HEK293 (cell line): ENCODE results near the gene FHIT.

Experiments used
- CTCF ChIA-PET: fragments of 350-600 bp; formaldehyde crosslinking; extraction: SDS; loops from one replicate; lab custom pipeline; 2021; ENCODE audit warnings: antibody characterized with exemption; lab: Yijun Ruan, JAX
- POLR2A ChIA-PET: fragments of 300-600 bp; formaldehyde crosslinking; extraction: SDS; loops from one replicate; lab custom pipeline; 2020; ENCODE audit warnings: antibody characterized with exemption, inconsistent platforms; lab: Yijun Ruan, JAX
- H3K27ac ChIP-seq: fragments of 200-500 bp; sonication (Bioruptor generic); 2 replicates; pipeline ENCODE4 v1.5.1; 2014; ENCODE audit warnings: low read depth, low read length, control low read depth, inconsistent platforms; ENCODE audit errors: extremely low read depth
- H3K36me3 ChIP-seq, 2 experiments: fragments of 200-500 bp in 1 of 2; sonication (Bioruptor generic) in 1 of 2; 1 replicate in 1 of 2; 2 replicates in 1 of 2; pipeline ENCODE4 v1.5.1; 2014 to 2017; ENCODE audit warnings: inconsistent platforms in 2 of 2, low read length in 2 of 2; ENCODE audit not compliant: control insufficient read depth in 2 of 2, insufficient read depth in 1 of 2
- H3K4me1 ChIP-seq: fragments of 200-500 bp; sonication (Bioruptor generic); 2 replicates; pipeline ENCODE4 v1.5.1; 2014; ENCODE audit warnings: mild to moderate bottlenecking, low read length, inconsistent platforms; ENCODE audit not compliant: control insufficient read depth, insufficient read depth
- H3K4me3 ChIP-seq: 2 replicates; pipeline ENCODE4 v1.5.1; 2011; ENCODE audit warnings: low read depth, mild to moderate bottlenecking, control low read depth, low read length, moderate library complexity
- H3K9me3 ChIP-seq: fragments of 200-500 bp; sonication (Bioruptor generic); 2 replicates; pipeline ENCODE4 v1.5.1; 2014; ENCODE audit warnings: low read depth, low read length, inconsistent platforms; ENCODE audit not compliant: control insufficient read depth, insufficient read depth
- AEBP2 ChIP-seq: fragments of 450-650 bp; formaldehyde crosslinking; IDR thresholded peaks from 2 replicates; pipeline ENCODE4 v1.5.1; 2016; ENCODE audit warnings: missing biosample characterization, missing genetic modification characterization, borderline replicate concordance
- EGR2 ChIP-seq: fragments of 450-650 bp; formaldehyde crosslinking; IDR thresholded peaks from 2 replicates; pipeline ENCODE4 v1.5.1; 2016; ENCODE audit warnings: low read depth, missing biosample characterization, missing genetic modification characterization
- GLIS1 ChIP-seq: fragments of 450-650 bp; formaldehyde crosslinking; IDR thresholded peaks from 2 replicates; pipeline ENCODE4 v1.5.1; 2016; ENCODE audit warnings: missing biosample characterization, missing genetic modification characterization
- HOXC10 ChIP-seq: sonication (generic); formaldehyde crosslinking; IDR thresholded peaks from 2 replicates; pipeline ENCODE4 v1.8.1; 2023; ENCODE audit warnings: mild to moderate bottlenecking, missing genetic modification reagents
- KLF7 ChIP-seq: fragments of 450-650 bp; formaldehyde crosslinking; IDR thresholded peaks from 2 replicates; pipeline ENCODE4 v1.5.1; 2016; ENCODE audit warnings: missing biosample characterization, missing genetic modification characterization, borderline replicate concordance
- SCRT1 ChIP-seq: fragments of 450-650 bp; formaldehyde crosslinking; IDR thresholded peaks from 2 replicates; pipeline ENCODE4 v1.5.1; 2016; ENCODE audit warnings: missing biosample characterization, missing genetic modification characterization, borderline replicate concordance
- YY2 ChIP-seq: fragments of 450-650 bp; formaldehyde crosslinking; IDR thresholded peaks from 2 replicates; pipeline ENCODE4 v1.5.1; 2016; ENCODE audit warnings: missing biosample characterization, missing genetic modification characterization
- ZBTB20 ChIP-seq: fragments of 450-650 bp; formaldehyde crosslinking; IDR thresholded peaks from 2 replicates; pipeline ENCODE4 v1.5.1; 2016; ENCODE audit warnings: missing biosample characterization, missing genetic modification characterization
- ZEB2 ChIP-seq: fragments of 450-650 bp; formaldehyde crosslinking; IDR thresholded peaks from 2 replicates; pipeline ENCODE4 v1.5.1; 2016; ENCODE audit warnings: missing biosample characterization, missing genetic modification characterization
- ZNF202 ChIP-seq: fragments of 450-650 bp; formaldehyde crosslinking; IDR thresholded peaks from 2 replicates; pipeline ENCODE4 v1.5.1; 2016; ENCODE audit warnings: missing biosample characterization, missing genetic modification characterization, borderline replicate concordance
- ZNF488 ChIP-seq: fragments of 450-650 bp; formaldehyde crosslinking; IDR thresholded peaks from 2 replicates; pipeline ENCODE4 v1.5.1; 2016; ENCODE audit warnings: missing biosample characterization, missing genetic modification characterization
- ZNF501 ChIP-seq: fragments of 450-650 bp; formaldehyde crosslinking; IDR thresholded peaks from 2 replicates; pipeline ENCODE4 v1.5.1; 2016; ENCODE audit warnings: missing biosample characterization, missing genetic modification characterization
- ZNF555 ChIP-seq: fragments of 450-650 bp; formaldehyde crosslinking; conservative IDR thresholded peaks from 2 replicates; pipeline ENCODE4 v1.5.1; 2017; ENCODE audit warnings: missing biosample characterization, mild to moderate bottlenecking, missing genetic modification characterization, inconsistent platforms
- ZNF560 ChIP-seq: fragments of 450-650 bp; formaldehyde crosslinking; IDR thresholded peaks from 2 replicates; pipeline ENCODE4 v1.5.1; 2017; ENCODE audit warnings: missing biosample characterization, missing genetic modification characterization, borderline replicate concordance
- ZNF621 ChIP-seq: fragments of 450-650 bp; formaldehyde crosslinking; IDR thresholded peaks from 2 replicates; pipeline ENCODE4 v1.5.1; 2017; ENCODE audit warnings: missing biosample characterization, missing genetic modification characterization
- TF ChIP-seq, protein P1 (sequence below): fragments of 450-650 bp; formaldehyde crosslinking; IDR thresholded peaks from 2 replicates; pipeline ENCODE4 v1.5.1; 2016; ENCODE audit warnings: missing biosample characterization, missing genetic modification characterization
- TF ChIP-seq, protein P2 (sequence below): fragments of 450-650 bp; formaldehyde crosslinking; IDR thresholded peaks from 2 replicates; pipeline ENCODE4 v1.5.1; 2016; ENCODE audit warnings: missing biosample characterization, missing genetic modification characterization
- TF ChIP-seq, protein P3 (sequence below): fragments of 450-650 bp; formaldehyde crosslinking; IDR thresholded peaks from 2 replicates; pipeline ENCODE4 v1.5.1; 2017; ENCODE audit warnings: missing biosample characterization, missing genetic modification characterization

Gene FHIT

DNA sequence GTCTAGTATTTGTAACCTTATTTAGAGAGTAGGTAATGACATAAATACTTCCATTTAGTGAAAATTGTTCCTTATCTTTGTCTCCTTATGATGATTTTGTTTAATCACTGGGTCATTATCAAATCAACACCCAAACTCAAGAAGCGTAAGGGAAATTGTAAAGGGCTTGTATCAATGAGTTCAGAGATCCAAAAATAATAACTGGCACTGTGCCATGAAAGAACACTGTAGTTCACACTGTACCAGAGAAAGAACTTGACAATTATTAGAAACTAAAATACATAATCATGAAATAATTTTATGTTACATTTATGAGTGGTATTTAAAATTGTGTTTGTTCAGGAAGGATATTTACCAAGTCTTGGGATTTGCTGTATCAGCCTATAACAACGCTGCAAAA, 895.4 kb downstream of the FHIT start:
- Histone ChIP-seq H3K4me1 (no peaks in the 10 kb centered on the region), H3K27ac (no peak overlapping the region), H3K36me3 (no peaks in the 10 kb centered on the region), H3K4me3 (no peak overlapping the region), H3K9me3 (no peaks in the 10 kb centered on the region)
- POLR2A ChIA-PET: no interaction called here
- TF ChIP-seq YY2 (tag by site-specific recombination): no peak
- no peak for TF ChIP-seq ZNF555 (tag by site-specific recombination)
- TF ChIP-seq HOXC10 (CRISPR knock-in tag): no peak
- CTCF ChIA-PET: no interaction called here

DNA sequence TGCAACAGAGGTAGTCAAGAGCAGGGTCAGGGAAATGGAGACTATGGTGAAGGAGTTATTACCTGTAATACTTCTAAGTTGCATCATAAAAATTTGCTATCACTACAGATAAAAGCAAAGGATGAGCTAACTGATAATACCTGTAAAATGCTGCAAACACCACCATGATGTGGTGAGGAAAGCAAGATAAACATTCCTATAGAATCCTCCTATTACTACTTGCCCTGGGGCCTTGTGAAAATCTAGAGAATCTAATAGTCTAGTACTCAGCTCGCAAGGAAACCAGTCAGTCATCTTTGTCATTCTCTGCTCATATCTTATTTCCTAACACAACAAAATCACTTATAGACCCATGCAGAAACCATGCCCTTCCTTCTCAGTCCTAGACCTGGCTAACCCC, 899.8 kb downstream of the FHIT start:
- ChIA-PET CTCF (no interaction called here), POLR2A (no interaction called here)
- Histone ChIP-seq H3K4me1 (no peaks in the 10 kb centered on the region), H3K4me3 (no peak overlapping the region), H3K27ac (no peak overlapping the region), H3K9me3 (no peaks in the 10 kb centered on the region), H3K36me3 (no peaks in the 10 kb centered on the region)
- TF ChIP-seq ZNF501 (no peak), ZEB2 (tag by site-specific recombination) (no peak), ZNF488 (tag by site-specific recombination) (no peak), ZNF202 (tag by site-specific recombination) (no peak), KLF7 (tag by site-specific recombination) (no peak), GLIS1 (tag by site-specific recombination) (no peak), ZNF621 (tag by site-specific recombination) (no peak), AEBP2 (tag by site-specific recombination) (no peak), EGR2 (no peak), SCRT1 (tag by site-specific recombination) (no peak), ZBTB20 (tag by site-specific recombination) (no peak), ZNF560 (tag by site-specific recombination) (no peak)
- TF ChIP-seq, protein P1, sequence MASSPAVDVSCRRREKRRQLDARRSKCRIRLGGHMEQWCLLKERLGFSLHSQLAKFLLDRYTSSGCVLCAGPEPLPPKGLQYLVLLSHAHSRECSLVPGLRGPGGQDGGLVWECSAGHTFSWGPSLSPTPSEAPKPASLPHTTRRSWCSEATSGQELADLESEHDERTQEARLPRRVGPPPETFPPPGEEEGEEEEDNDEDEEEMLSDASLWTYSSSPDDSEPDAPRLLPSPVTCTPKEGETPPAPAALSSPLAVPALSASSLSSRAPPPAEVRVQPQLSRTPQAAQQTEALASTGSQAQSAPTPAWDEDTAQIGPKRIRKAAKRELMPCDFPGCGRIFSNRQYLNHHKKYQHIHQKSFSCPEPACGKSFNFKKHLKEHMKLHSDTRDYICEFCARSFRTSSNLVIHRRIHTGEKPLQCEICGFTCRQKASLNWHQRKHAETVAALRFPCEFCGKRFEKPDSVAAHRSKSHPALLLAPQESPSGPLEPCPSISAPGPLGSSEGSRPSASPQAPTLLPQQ (tag by site-specific recombination): no peak
- TF ChIP-seq, protein P2, sequence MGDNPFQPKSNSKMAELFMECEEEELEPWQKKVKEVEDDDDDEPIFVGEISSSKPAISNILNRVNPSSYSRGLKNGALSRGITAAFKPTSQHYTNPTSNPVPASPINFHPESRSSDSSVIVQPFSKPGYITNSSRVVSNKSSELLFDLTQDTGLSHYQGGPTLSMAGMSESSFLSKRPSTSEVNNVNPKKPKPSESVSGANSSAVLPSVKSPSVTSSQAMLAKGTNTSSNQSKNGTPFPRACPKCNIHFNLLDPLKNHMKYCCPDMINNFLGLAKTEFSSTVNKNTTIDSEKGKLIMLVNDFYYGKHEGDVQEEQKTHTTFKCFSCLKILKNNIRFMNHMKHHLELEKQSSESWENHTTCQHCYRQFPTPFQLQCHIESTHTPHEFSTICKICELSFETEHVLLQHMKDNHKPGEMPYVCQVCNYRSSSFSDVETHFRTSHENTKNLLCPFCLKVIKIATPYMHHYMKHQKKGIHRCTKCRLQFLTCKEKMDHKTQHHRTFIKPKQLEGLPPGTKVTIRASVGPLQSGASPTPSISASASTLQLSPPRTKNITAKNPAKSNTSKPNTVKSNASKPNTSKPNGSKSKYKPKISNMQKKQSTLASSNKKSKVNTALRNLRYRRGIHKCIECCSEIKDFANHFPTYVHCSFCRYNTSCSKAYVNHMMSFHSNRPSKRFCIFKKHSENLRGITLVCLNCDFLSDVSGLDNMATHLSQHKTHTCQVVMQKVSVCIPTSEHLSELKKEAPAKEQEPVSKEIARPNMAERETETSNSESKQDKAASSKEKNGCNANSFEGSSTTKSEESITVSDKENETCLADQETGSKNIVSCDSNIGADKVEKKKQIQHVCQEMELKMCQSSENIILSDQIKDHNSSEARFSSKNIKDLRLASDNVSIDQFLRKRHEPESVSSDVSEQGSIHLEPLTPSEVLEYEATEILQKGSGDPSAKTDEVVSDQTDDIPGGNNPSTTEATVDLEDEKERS (tag by site-specific recombination): no peak
- TF ChIP-seq, protein P3, sequence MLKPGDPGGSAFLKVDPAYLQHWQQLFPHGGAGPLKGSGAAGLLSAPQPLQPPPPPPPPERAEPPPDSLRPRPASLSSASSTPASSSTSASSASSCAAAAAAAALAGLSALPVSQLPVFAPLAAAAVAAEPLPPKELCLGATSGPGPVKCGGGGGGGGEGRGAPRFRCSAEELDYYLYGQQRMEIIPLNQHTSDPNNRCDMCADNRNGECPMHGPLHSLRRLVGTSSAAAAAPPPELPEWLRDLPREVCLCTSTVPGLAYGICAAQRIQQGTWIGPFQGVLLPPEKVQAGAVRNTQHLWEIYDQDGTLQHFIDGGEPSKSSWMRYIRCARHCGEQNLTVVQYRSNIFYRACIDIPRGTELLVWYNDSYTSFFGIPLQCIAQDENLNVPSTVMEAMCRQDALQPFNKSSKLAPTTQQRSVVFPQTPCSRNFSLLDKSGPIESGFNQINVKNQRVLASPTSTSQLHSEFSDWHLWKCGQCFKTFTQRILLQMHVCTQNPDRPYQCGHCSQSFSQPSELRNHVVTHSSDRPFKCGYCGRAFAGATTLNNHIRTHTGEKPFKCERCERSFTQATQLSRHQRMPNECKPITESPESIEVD (tag by site-specific recombination): no peak
